GM19238 (cell line): ENCODE measurements around the gene FNIP2.
"Not testable (repeated sequence)": the region's sequence is repeated elsewhere in the genome, so short reads cannot be mapped to it uniquely, and the experiment has no call there.

Experiments
- DNase-seq: peaks from one replicate; pipeline ENCODE4 v3.0.0; 2011; ENCODE audit warnings: low spot score; ENCODE audit not compliant: insufficient read length

The FNIP2 gene

GRCh38 chr4:158869761-158870160, 100.9 kb downstream of the FNIP2 start:
- no peak for DNase-seq

DNA sequence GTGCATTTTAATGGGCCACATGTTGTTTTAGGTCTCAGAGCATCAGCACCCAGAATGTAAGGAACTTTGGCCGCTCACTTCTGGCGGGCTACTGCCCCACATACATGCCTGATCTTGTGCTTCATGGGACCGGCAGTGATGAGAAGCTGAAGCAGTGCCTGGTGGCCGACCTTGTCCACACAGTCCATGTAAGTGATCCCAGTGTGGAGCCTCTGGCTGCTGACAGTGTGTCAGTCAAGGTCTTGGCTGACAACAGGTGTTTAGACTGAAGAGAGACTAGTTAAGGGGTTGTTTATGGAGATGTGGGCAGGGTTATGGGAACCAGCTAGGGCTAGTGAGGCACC, 101.4 kb downstream of the FNIP2 start:
- no peak for DNase-seq

DNA sequence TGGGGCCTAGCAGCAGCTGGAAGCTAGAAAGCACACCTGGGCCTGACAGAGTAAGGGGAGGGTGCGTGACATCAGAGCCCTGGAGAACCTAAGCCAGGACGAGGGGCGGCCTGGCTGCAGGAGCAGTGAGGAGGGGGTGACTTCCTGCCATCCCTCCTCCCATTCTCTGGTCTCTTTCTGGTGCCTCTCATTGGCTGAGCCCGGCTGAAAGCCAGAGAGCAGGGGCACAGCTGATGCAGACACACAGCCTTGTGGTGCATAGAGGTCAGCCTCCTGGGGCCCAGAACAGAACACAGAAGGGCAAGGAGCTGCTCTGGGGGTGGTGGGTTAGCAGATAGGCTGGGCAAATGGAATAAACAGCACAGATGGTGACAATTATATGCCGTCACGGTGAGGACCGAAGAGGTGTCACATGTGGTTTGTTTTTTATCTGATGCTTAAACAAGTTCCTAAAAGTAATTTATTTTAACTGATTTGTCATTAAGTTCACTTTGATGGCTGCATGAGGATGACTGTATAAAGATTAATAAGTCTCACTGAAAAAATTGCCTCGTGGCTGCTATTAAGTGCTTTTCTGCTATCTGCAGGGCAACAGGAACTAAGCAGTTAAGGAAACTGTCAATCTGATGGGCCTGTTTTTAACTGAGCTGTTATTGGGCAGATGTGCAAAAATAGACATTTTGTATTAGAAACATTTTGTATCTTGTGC, 102.0 kb downstream of the FNIP2 start:
- no peak for DNase-seq

- DNase-seq, result no peak
Measured at GRCh38 chr4:158871335-158871724, 102.5 kb downstream of the FNIP2 start.

GRCh38 chr4:158873795-158874401, 105.1 kb downstream of the FNIP2 start:
- no peak for DNase-seq

GRCh38 chr4:158875026-158875425, 106.2 kb downstream of the FNIP2 start:
- DNase-seq, result no peak

DNA sequence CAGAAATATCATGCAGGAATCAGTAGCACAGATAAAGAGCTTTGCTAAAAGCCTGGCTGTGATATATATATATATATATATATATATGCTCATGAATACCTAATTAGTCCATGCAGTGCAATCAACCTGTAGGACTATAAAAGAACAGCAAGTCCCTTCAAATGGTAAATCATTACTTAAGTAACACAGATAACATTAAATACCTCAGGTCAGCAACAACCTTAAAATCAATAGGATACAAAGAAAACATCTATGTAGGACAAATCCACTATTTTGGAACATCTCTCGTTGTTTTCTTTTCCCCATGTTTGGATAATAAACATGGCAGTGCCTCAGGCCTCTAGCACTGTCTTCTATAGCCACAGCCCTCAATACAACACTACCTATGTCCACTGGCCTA, 106.6 kb downstream of the FNIP2 start:
- no peak for DNase-seq

GRCh38 chr4:158877069-158877468, 108.2 kb downstream of the FNIP2 start:
- DNase-seq, result no peak

DNA sequence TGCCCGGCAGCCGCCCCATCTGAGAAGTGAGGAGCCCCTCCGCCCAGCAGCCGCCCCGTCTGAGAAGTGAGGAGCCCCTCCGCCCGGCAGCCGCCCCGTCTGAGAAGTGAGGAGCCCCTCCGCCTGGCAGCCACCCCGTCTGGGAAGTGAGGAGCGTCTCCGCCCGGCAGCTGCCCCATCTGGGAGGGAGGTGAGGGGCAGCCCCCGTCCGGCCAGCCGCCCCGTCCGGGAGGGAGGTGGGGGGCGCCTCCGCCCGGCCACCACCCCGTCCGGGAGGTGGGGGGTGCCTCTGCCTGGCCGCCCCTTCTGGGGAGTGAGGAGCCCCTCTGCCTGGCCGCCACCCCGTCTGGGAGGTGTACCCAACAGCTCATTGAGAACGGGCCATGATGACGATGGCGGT, 113.3 kb downstream of the FNIP2 start:
- DNase-seq, result not testable (repeated sequence)

- DNase-seq, result no peak
Measured at GRCh38 chr4:158884280-158884679, 115.5 kb downstream of the FNIP2 start.

GRCh38 chr4:158885564-158885963, 116.7 kb downstream of the FNIP2 start:
- DNase-seq, result no peak

GRCh38 chr4:158890294-158890693, 121.5 kb downstream of the FNIP2 start:
- no peak for DNase-seq

DNA sequence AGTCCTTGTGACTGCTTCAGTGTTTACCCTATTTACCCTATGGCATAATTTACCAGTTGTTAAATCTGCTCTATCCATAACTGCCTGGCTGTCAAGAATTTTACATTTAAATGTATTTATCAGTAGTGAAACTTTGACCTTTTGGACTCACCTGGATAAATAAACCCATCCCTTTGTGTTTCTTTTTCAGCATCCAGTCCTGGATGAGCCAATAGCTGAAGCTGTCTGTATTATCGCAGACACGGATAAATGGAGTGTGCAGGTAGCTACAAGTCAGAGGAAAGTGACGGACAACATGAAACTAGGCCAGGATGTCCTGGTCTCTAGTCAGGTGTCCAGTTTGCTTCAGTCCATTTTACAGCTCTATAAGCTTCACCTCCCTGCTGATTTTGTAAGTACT, 122.4 kb downstream of the FNIP2 start:
- DNase-seq, result no peak

GRCh38 chr4:158894826-158895225, 126.0 kb downstream of the FNIP2 start:
- no peak for DNase-seq

DNA sequence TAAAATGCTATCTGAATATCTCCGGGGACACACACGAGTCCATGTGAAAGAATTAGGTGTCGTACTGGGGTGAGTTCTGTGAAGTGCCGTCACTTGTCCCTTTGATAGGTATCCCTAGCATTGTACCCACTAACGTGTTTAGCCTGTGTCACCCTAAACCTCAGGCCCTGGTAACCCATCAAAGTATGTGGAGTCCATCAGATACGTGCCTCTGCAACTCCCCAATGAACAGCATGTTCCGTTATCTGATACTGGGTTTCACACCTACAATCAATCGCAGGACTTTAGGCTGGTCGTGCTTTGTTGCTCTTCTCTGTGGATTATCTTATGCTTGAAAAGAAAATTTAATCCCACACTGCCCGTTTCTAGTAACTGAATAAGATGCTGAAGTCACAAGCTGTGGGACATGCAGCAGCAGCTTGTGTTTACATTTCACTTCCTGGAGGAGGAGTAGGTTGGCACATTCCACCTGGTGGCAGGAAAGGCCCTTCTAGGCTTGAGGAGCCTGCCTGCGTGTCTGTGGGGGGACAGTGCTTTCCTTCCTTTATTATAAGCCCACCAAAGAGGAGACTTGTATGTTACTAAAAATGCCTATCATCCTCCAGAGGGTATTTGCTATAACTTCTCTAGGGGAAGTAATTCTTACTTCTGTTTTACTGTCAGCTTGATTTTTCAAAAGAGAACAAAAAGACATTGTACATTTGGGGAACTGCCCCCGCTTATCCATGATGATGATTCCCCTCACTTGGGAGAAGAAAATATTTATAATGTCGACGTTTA, 127.2 kb downstream of the FNIP2 start:
- DNase-seq, result no peak

DNA sequence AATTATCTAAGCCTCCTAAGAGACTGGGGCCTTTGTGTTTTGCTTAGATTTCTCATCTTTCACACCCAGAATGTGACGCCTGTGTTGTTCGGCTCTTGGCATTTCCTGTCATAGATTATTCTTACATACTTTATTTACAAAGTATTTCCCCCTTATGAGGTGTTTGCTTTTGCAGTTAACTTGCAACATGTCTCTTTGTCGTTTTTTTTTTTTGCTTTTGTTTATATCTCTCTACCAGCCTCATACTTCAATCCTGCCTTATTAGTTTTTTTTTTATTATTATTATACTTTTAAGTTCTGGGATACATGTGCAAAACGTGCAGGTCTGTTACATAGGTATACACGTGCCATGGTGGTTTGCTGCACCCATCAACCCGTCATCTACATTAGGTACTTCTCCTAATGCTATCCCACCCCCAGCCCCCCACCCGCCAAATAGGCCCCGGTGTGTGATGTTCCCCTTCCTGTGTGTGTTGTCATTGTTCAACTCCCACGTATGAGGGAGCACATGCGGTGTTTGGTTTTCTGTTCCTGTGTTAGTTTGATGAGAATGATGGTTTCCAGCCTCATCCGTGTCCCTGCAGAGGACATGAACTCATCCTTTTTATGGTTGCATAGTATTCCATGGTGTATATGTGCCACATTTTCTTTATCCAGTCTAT, 127.9 kb downstream of the FNIP2 start:
- not testable (repeated sequence) for DNase-seq

GRCh38 chr4:158900408-158900807, 131.6 kb downstream of the FNIP2 start:
- not testable (repeated sequence) for DNase-seq

DNA sequence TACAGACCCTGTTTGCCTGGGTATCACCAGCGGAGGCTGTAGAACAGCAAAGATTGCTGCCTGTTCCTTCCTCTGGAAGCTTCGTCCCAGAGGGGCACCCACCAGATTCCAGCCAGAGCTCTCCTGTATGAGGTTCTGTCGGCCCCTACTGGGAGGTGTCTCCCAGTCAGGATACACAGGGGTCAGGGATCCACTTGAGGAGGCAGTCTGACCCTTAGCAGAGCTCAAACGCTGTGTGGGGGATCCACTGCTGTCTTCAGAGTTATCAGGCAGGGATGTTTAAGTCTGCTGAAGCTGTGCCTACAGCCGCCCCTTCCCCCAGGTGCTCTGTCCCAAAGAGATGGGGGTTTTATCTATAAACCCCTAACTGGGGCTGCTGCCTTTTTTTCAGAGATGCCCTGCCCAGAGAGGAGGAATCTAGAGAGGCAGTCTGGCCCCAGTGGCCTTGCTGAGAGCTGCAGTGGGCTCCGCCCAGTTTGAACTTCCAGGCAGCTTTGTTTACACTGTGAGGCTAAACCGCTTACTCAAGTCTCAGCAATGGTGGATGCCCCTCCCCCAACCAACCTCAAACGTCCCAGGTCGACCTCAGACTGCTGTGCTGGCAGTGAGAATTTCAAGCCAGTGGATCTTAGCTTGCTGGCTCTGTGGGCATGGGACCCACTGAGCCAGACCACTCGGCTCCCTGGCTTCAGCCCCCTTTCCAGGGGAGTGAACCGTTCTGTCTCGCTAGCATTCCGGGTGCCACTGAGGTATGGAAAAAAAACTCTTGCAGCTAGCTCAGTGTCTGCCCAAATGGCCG, 133.7 kb downstream of the FNIP2 start:
- DNase-seq, result not testable (repeated sequence)

GRCh38 chr4:158903079-158903456, 134.2 kb downstream of the FNIP2 start:
- DNase-seq, result no peak

- no peak for DNase-seq
Measured at GRCh38 chr4:158903472-158904043, 134.7 kb downstream of the FNIP2 start.

DNA sequence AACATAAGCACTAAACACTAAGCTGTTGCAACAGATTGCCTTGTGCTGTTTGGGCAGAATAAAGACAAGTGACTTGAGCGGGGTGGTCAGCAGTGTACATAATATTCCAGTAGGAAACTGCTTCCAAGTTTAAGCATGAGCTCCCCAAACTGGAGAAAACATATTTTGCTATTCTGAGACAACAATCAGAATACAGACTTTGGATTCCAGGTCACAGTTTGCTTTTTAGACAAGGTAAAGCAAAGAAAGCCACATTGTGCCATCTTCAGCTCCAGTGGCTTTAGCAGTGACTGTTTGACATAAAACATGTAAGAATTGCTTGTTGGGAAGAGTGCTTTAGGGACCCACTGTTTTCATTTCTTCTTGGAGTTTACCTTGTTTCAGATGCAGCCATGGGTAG, 136.0 kb downstream of the FNIP2 start:
- no peak for DNase-seq
